ENCODE measurements around the gene PANX3.
A peak's percentile ranks its signal among the peaks of the same experiment; 100 is the strongest.

Gene PANX3

GRCh38 chr11:124657904-124658303 is 46.7 kb downstream of the PANX3 start:
- DNase-seq (ENCODE audit: low spot score): no peak

GRCh38 chr11:124658501-124658900 is 47.3 kb downstream of the PANX3 start:
- no peak for DNase-seq (ENCODE audit: low spot score)

- no peak for DNase-seq (ENCODE audit: low spot score)
Observed at GRCh38 chr11:124658986-124659385, 47.8 kb downstream of the PANX3 start.

GRCh38 chr11:124661553-124661952 is 50.3 kb downstream of the PANX3 start:
- no peak for DNase-seq (ENCODE audit: low spot score)

- DNase-seq (ENCODE audit: low spot score): no peak
Observed at GRCh38 chr11:124662106-124662505, 50.9 kb downstream of the PANX3 start.

- no peak for DNase-seq (ENCODE audit: low spot score)
Observed at GRCh38 chr11:124663861-124664260, 52.6 kb downstream of the PANX3 start.

GRCh38 chr11:124667601-124668000 is 56.4 kb downstream of the PANX3 start:
- no peak for DNase-seq (ENCODE audit: low spot score)

GRCh38 chr11:124669193-124669592 is 58.0 kb downstream of the PANX3 start:
- DNase-seq (ENCODE audit: low spot score): peak; percentile 75
